SK-MEL-5 (cell line): Measurements from ENCODE around the gene NCOR2. TPM values are rescaled to one million over a fixed set of nuclear protein-coding genes. Genes with fewer than 3 reads are reported as not detected.

Experiments
- DNase-seq: peaks from one replicate; pipeline ENCODE4 v3.0.0-alpha.2; 2016; ENCODE audit warnings: low read depth, low spot score
- in situ Hi-C: cut with HindIII; loops from 2 replicates; pipeline ENCODE4 v1.10.0; 2016; ENCODE audit warnings: low sequenced_read_pairs, high pct_unique_total_duplicates, low pct_unique_long_range_greater_than_20kb
- total RNA-seq: library from RNA; depleted of rRNA; stranded (reverse); fragments of >200 nt; shearing (Covaris generic); gene quantifications from 2 replicates; pipeline ENCODE4 v1.2.3, GENCODE V29; 2014

Gene NCOR2
- total RNA-seq, 1 experiment from 2014 or later = 23.3 TPM

DNA sequence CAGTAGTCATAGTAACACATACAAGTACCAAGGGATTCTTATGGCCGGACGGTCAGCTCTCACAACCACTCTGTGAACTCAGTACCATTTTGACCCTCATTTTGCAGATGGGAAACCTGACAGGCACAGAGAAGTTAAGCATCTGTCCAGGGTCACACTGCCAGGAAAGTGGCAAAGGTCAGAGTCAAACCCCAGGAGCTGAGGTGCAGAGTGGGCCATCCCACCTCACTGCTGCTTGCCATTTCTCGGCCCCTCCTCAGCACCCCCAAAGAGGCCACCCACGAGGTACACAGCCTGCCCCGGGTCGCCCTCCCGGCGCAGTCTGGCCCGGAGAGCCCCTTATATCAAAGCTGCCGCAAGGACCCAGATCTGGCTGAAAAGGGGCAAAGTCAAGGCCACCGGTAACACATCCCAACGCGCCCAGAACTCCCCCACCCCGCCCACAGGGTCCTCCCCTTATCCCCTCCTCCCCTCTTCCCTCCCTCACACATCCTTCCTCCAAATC, 1.7 kb downstream of the NCOR2 start:
- no peak for DNase-seq
- in situ Hi-C loops = no loop called here

DNA sequence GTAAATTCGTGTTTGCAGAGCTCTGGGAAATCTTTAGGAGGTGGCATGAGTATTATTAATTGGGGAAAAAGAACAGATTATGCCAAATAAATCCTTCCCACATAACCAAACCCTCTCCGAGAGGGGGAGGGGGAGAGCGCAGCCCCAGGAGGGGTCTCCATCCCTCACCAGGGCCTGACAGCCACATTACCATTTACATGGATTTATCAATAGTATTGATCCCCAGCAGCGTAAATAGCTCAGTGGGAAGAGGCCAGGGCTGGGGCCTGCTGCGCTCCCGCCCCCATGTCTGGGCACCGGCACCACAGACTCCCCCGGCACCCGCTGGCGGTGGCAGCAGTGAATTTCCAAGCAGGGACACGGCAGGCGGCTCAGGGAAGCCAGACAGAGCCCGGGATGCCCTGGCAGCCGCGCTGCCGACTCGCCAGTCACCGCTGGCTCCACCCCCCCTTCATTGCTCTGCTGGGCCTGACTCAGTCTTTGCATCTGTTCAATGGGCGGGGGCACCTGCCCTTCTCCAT, 2.4 kb downstream of the NCOR2 start:
- in situ Hi-C loops = no loop called here
- DNase-seq = no peak

DNA sequence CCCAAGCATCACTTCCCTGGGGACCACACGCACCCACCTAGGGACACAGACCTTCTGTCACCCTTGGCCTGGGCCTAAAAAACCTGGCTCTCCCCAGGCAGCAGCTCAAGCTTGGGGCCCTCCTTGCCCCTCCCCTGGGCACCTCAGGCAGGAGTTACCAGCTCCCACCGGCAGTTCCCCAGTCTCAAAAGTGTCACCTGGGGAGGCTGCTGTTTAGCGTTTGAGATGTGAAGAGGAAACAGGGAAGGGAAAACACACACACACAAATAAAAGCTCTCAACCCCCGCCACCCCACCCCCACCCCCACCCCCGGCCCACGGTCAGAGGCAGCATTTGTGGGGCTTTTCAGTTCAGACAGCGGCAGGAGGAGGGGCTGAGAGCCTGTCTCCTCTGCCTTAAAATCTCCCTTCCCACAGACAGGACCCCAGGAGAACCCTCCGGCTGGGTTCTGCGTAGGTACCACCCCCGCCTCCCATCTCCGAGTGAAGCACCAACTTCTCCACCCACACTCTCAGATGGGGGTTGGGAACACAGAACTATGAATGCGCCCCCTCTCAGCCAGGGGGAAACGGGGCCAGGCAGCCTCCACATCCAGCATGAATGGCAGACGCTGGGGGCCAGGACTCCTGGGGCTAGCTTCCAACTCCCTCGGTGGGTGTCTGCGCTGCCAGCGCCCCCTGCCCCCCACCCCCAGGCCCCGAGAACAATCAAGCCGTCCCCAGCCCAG, 3.0 kb downstream of the NCOR2 start:
- DNase-seq = no peak
- in situ Hi-C loops = no loop called here

DNA sequence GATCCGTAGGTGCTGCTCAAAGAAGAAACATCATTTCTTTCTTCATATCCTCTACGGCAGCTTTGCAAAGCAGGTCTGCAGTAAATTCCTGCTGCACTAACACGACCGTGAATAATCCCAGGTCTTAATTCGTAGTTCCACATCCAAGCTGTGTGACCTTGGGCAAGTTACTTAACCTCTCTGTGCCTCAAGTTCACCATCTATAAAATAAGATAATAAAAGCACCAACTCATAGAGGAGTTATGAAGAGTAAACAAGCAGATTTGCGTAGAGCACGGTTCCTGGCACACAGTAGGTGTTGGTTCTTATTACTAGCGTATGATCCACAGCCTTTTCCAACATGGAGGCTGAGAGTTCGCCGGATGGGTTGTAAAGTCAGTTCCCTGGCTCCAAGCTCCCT, 3.6 kb downstream of the NCOR2 start:
- DNase-seq = no peak
- in situ Hi-C loops = no loop called here

GRCh38 chr12:124563401-124563800, 4.0 kb downstream of the NCOR2 start:
- DNase-seq = no peak

GRCh38 chr12:124562796-124563181, 4.6 kb downstream of the NCOR2 start:
- DNase-seq = no peak
- in situ Hi-C loops = no loop called here

More at GRCh38 chr12:124563401-124563800, 4.0 kb downstream of the NCOR2 start:
- in situ Hi-C loops = no loop called here

GRCh38 chr12:124562018-124562795, 5.2 kb downstream of the NCOR2 start:
- in situ Hi-C loops = no loop called here
- no peak for DNase-seq

DNA sequence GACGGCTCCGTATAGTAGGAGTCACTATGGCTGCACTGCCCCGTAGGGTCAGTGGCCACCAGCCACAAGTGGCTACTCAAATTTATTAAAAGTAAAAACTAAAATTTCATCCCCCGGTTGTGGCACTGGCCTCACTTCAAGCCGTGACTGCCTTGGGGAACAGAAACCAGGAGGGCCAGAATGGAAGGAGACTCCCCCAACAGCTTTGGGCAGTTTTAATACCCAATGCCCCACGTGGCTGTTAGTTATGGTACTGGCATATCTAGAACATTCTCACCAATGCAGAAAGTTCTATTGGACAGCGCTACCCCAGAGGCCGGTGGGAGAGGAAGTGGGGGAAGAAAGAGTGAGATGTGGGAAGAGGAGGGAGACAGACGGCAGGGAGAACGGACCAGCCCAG, 6.2 kb downstream of the NCOR2 start:
- in situ Hi-C loops = no loop called here

DNA sequence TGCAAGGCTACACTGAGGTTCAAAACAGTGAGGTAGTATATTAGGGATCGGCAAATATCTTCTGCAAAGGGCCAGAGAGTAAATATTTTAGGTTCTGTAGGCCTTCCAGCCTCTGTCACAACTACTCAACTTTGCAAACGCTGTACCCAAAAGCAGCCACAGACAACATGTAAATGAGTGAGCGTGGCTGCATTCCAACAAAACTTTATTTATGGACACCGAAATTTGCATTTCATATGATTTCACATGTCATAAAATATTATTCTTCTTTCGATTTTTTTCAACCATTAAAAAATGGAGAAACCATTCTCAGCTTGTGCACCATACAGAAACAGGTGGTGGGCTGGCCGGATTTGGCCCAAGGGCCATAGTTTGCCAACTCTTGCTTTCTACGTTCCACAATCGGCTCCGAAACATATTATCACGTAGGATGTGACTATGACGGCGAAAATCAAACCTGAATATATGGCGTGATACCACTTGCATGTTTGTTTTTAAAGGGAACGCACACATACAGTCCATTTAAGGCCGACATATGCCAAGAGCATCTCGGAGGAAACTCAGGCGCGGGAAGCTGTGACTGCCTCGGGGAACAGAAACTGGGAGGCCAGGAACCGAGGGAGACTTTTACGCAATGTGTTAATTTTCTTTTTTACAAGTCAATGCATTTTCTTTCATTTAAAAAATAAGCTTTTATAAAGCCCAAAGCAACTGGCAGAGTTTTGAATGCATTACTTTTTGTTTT, 7.1 kb downstream of the NCOR2 start:
- in situ Hi-C loops = no loop called here
- DNase-seq = no peak

More for the DNA sequence above, 6.2 kb downstream of the NCOR2 start:
- no peak for DNase-seq

- in situ Hi-C loops = no loop called here
- DNase-seq = no peak
Observed at GRCh38 chr12:124559182-124560017, 8.0 kb downstream of the NCOR2 start.

GRCh38 chr12:124558313-124558712, 9.1 kb downstream of the NCOR2 start:
- in situ Hi-C loops = no loop called here
- no peak for DNase-seq

GRCh38 chr12:124557518-124558223, 9.7 kb downstream of the NCOR2 start:
- in situ Hi-C loops = no loop called here
- no peak for DNase-seq

DNA sequence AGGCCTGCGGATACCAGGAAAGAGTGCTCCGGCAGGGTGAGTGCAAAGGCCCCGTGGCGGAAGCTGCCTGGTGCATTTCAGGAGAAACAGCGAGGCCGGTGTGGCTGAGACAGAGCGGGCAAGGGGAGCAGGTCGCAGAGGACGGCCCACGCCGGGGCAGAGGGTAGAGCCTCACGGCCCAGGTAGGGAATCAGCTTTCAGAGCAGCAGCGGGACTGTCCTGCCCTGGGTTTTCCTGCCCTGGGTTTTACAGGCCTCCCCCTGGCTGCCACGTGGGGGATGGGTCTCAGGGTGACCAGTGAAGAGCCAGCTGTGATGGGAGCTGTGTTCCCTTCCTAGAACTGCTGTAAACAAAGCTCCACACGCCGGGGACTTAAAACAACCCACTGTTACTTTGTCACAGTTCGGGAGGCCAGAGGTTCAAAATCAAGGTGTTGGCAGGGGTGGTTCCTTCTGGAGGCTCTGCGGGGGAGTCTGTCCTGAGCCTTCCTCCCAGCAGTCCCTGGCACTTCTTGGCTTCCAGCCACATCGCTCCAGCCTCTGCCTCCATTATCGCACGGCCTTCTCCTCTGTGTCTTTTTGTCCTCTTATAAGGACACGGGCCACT, 10.4 kb downstream of the NCOR2 start:
- in situ Hi-C loops = no loop called here
- DNase-seq = no peak

GRCh38 chr12:124556074-124556466, 11.3 kb downstream of the NCOR2 start:
- DNase-seq = no peak
- in situ Hi-C loops = no loop called here

GRCh38 chr12:124555168-124556073, 12.0 kb downstream of the NCOR2 start:
- DNase-seq = no peak
- in situ Hi-C loops = no loop called here
